ENCODE data around the gene CYP27B1. TPM values are rescaled to one million over a fixed set of nuclear protein-coding genes. Genes with fewer than 3 reads are reported as not detected.

CYP27B1 gene
- total and polyA plus RNA-seq, 10 of the 15 experiments (the other 5 are each of a cell fraction or from before 2014, with no cell fraction given): 0.10 to 2.7 (median 1.1) TPM

- no peak for TF ChIP-seq BCLAF1 (IDR thresholded peaks at IDR 0.05)
- no peak for TF ChIP-seq CBFB (IDR thresholded peaks at IDR 0.05; ENCODE audit: low read depth)
- TF ChIP-seq, protein P1, sequence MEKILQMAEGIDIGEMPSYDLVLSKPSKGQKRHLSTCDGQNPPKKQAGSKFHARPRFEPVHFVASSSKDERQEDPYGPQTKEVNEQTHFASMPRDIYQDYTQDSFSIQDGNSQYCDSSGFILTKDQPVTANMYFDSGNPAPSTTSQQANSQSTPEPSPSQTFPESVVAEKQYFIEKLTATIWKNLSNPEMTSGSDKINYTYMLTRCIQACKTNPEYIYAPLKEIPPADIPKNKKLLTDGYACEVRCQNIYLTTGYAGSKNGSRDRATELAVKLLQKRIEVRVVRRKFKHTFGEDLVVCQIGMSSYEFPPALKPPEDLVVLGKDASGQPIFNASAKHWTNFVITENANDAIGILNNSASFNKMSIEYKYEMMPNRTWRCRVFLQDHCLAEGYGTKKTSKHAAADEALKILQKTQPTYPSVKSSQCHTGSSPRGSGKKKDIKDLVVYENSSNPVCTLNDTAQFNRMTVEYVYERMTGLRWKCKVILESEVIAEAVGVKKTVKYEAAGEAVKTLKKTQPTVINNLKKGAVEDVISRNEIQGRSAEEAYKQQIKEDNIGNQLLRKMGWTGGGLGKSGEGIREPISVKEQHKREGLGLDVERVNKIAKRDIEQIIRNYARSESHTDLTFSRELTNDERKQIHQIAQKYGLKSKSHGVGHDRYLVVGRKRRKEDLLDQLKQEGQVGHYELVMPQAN (conservative IDR thresholded peaks at IDR 0.05): no peak
- no peak for TF ChIP-seq TCF7 (IDR thresholded peaks at IDR 0.05; ENCODE audit: borderline replicate concordance)
- no peak for TF ChIP-seq ATF3 (IDR thresholded peaks at IDR 0.05; ENCODE audit: borderline replicate concordance, extremely low read depth, low read depth, low read length)
- TF ChIP-seq ZNF687 (IDR thresholded peaks at IDR 0.05): no peak
- no peak for TF ChIP-seq ZNF384 (IDR thresholded peaks at IDR 0.05; ENCODE audit: borderline replicate concordance, low read depth, low read length)
- no peak for TF ChIP-seq E4F1 (IDR thresholded peaks at IDR 0.05; ENCODE audit: borderline replicate concordance, partially characterized antibody)
Observed at GRCh38 chr12:57797933-57798332, 31.1 kb upstream of the CYP27B1 start (continued).

Data from GM12878 (cell line).